Mesothelial cell of epicardium (in vitro differentiated cells): ENCODE measurements around the gene AMFR. TPM values are rescaled to one million over a fixed set of nuclear protein-coding genes. Genes with fewer than 3 reads are reported as not detected.

Source experiments
- DNase-seq, 2 experiments: peaks; one replicate each; pipeline ENCODE4 v3.0.0; 2021; ENCODE audit warnings: low spot score in 2 of 2; ENCODE audit not compliant: unreplicated experiment in 2 of 2
- H3K27ac Mint-ChIP-seq: 2 replicates; pipeline ENCODE4 v1.8.0; 2021; ENCODE audit warnings: mixed read lengths
- H3K27me3 Mint-ChIP-seq: 2 replicates; pipeline ENCODE4 v1.8.0; 2021; ENCODE audit warnings: low read depth, mixed read lengths
- H3K36me3 Mint-ChIP-seq: 2 replicates; pipeline ENCODE4 v1.8.0; 2021; ENCODE audit warnings: mixed read lengths
- H3K4me1 Mint-ChIP-seq: 2 replicates; pipeline ENCODE4 v1.8.0; 2021; ENCODE audit warnings: mixed read lengths
- H3K4me3 Mint-ChIP-seq: 2 replicates; pipeline ENCODE4 v1.8.0; 2021; ENCODE audit warnings: mild to moderate bottlenecking, moderate library complexity, mixed read lengths
- H3K9me3 Mint-ChIP-seq: 2 replicates; pipeline ENCODE4 v1.8.0; 2021; ENCODE audit warnings: mixed read lengths
- total RNA-seq: library from RNA; stranded (reverse); gene quantifications from 3 replicates; pipeline ENCODE4 v1.2.1, GENCODE V29; 2021
- TF ChIP-seq, protein P1 (sequence below): fragments of 200-600 bp; sonication (generic); IDR thresholded peaks from one replicate; pipeline ENCODE4 v1.5.0; 2021; ENCODE audit warnings: antibody characterized with exemption; ENCODE audit not compliant: unreplicated experiment

The AMFR gene
- total RNA-seq, result 54.6 to 60.0 TPM (median 58.1 TPM) in 3 replicates

DNA sequence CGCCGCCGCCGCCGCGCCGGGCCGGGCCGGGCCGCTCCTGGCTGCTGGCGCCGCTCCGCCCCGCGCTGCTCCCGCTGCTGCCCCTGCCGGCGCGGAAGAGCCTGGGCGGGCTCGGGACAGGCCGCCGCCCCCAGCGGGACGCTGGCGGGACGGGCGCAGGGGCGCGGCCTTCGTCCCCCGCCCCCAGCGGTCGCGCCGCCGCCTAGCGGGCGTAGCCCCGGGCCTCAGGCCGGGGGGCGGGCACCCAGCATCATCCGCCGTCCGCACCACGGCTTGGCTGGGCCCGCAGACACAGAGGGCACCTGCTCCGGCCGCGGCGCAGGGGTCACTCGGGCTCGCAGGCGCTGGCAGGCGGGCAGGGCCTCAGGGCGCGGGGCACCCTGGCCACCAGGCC lies at the start of gene AMFR:
TSS of gene AMFR (minus strand) at position 107 of the 394 bp plus-strand sequence. CDS start 218 bp downstream, outside the sequence.
- Mint-ChIP-seq H3K36me3 (peaks cover under 1% of the 10 kb centered on the region), H3K4me1 (peaks cover 26% of the 10 kb centered on the region), H3K4me3 (peak within 1 kb of the TSS; percentile 89)

DNA sequence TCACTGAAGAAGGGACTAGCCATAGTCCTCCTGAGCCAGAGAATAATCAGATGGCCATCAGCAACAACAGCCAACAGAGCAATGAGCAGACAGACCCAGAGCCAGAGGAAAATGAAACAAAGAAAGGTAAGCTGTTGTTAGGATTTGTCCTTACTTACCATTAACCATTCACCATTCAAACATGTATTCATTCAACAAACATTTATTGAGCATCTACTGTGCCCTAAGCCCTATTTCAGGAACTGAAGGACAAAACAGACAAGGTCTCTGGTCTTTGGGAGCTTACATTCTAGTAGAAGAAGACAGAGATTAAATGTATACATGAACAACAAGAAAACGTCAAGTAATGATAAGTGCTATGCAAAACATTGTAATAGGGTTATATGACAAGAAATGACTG lies 45.3 kb upstream of the AMFR start:
- Mint-ChIP-seq H3K4me1 (peaks cover 14% of the 10 kb centered on the region), H3K27me3 (no peaks in the 10 kb centered on the region), H3K4me3 (peak overlapping the region; percentile 28), H3K9me3 (no peaks in the 10 kb centered on the region), H3K36me3 (peaks cover 47% of the 10 kb centered on the region), H3K27ac (peak overlapping the region; percentile 94)
- no peak for DNase-seq
- TF ChIP-seq, protein P1, sequence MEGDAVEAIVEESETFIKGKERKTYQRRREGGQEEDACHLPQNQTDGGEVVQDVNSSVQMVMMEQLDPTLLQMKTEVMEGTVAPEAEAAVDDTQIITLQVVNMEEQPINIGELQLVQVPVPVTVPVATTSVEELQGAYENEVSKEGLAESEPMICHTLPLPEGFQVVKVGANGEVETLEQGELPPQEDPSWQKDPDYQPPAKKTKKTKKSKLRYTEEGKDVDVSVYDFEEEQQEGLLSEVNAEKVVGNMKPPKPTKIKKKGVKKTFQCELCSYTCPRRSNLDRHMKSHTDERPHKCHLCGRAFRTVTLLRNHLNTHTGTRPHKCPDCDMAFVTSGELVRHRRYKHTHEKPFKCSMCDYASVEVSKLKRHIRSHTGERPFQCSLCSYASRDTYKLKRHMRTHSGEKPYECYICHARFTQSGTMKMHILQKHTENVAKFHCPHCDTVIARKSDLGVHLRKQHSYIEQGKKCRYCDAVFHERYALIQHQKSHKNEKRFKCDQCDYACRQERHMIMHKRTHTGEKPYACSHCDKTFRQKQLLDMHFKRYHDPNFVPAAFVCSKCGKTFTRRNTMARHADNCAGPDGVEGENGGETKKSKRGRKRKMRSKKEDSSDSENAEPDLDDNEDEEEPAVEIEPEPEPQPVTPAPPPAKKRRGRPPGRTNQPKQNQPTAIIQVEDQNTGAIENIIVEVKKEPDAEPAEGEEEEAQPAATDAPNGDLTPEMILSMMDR, result no peak

More for the DNA sequence above, at the start of gene AMFR:
- Mint-ChIP-seq H3K27ac (peak within 1 kb of the TSS; percentile 88), H3K27me3 (no peaks in the 10 kb centered on the region), H3K9me3 (no peaks in the 10 kb centered on the region)
- DNase-seq, result peak; percentile 40 to 60
- TF ChIP-seq, protein P1, result no peak

- Mint-ChIP-seq H3K9me3 (no peaks in the 10 kb centered on the region), H3K27me3 (no peaks in the 10 kb centered on the region), H3K27ac (peak overlapping the region; percentile 94), H3K4me1 (peaks cover 14% of the 10 kb centered on the region), H3K36me3 (peaks cover 49% of the 10 kb centered on the region), H3K4me3 (peak overlapping the region; percentile 28)
- DNase-seq, result no peak
- TF ChIP-seq, protein P1, result no peak
Observed at GRCh38 chr16:56470232-56470631, 44.9 kb upstream of the AMFR start.

DNA sequence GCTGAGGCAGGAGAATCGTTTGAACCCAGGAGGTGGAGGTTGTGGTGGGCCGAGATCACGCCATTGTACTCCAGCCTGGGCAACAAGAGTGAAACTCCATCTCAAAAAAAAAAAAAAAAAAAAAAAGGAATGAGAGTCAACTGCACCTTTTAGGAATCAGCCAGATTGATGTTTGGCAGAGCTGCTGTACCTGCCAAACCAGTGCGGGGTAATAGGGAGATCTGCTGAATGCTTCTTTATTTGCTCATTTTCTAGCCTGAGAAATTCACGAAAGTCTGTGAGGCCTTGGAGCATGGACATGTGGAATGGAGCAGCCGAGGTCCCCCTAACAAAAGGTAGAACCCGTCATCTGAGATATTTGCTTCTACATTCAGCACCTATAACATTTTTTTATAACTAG lies 44.4 kb upstream of the AMFR start:
- Mint-ChIP-seq H3K27me3 (no peaks in the 10 kb centered on the region), H3K36me3 (peaks cover 45% of the 10 kb centered on the region), H3K4me1 (peaks cover 14% of the 10 kb centered on the region), H3K27ac (peak overlapping the region; percentile 94), H3K4me3 (no peak overlapping the region), H3K9me3 (no peaks in the 10 kb centered on the region)
- TF ChIP-seq, protein P1, result no peak
- no peak for DNase-seq

GRCh38 chr16:56468800-56469199 lies 43.5 kb upstream of the AMFR start:
- no peak overlapping the region for H3K4me3 Mint-ChIP-seq
- H3K27me3 Mint-ChIP-seq, result no peaks in the 10 kb centered on the region
- H3K27ac Mint-ChIP-seq, result peak overlapping the region; percentile 78
- peaks cover 53% of the 10 kb centered on the region for H3K36me3 Mint-ChIP-seq
- no peaks in the 10 kb centered on the region for H3K9me3 Mint-ChIP-seq
- DNase-seq, result no peak
- H3K4me1 Mint-ChIP-seq, result peaks cover 14% of the 10 kb centered on the region
- TF ChIP-seq, protein P1, result no peak

DNA sequence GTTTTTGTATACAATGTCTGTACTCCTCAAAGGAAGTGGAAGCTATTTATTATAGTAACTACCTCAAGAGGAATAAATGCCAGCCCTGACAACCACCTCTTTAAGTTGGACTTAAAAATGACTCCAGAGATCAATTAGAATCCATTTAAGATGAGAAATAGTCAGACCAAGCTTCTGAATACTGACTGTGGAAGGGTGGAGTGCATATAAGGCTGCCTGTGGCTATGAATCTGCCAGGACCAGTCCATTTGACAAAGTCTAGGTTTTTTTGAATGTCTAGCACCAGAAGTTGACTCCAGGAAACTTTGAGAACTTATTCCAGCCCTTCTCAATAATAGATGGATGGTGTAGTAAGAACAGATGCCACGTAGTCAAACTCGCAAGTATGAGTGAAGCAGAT lies 41.0 kb upstream of the AMFR start:
- DNase-seq, result no peak
- TF ChIP-seq, protein P1, result no peak
- Mint-ChIP-seq H3K27ac (no peak overlapping the region), H3K36me3 (peaks cover 55% of the 10 kb centered on the region), H3K4me1 (peaks cover 14% of the 10 kb centered on the region), H3K27me3 (no peaks in the 10 kb centered on the region), H3K4me3 (no peak overlapping the region), H3K9me3 (no peaks in the 10 kb centered on the region)
